ENCODE results near the gene SLCO4A1.
"Not testable (repeated sequence)": the region's sequence is repeated elsewhere in the genome, so short reads cannot be mapped to it uniquely, and the experiment has no call there.

SLCO4A1 gene

GRCh38 chr20:62667530-62668440 lies 25.5 kb downstream of the SLCO4A1 start:
- DNase-seq, result no peak

- DNase-seq, result peak; percentile 54
Observed at GRCh38 chr20:62668441-62669027, 26.2 kb downstream of the SLCO4A1 start.

- DNase-seq, result no peak
Observed at GRCh38 chr20:62669249-62669648, 26.9 kb downstream of the SLCO4A1 start.

- no peak for DNase-seq
Observed at GRCh38 chr20:62670156-62670555, 27.9 kb downstream of the SLCO4A1 start.

- no peak for DNase-seq
Observed at GRCh38 chr20:62670998-62671397, 28.7 kb downstream of the SLCO4A1 start.

- DNase-seq, result no peak
Observed at GRCh38 chr20:62671765-62672164, 29.5 kb downstream of the SLCO4A1 start.

- no peak for DNase-seq
Observed at GRCh38 chr20:62674370-62674769, 32.1 kb downstream of the SLCO4A1 start.

- no peak for DNase-seq
Observed at GRCh38 chr20:62675156-62675876, 33.0 kb downstream of the SLCO4A1 start.

- DNase-seq, result no peak
Observed at GRCh38 chr20:62675877-62676260, 33.6 kb downstream of the SLCO4A1 start.

- no peak for DNase-seq
Observed at GRCh38 chr20:62676976-62677375, 34.7 kb downstream of the SLCO4A1 start.

GRCh38 chr20:62677678-62678077 lies 35.4 kb downstream of the SLCO4A1 start:
- DNase-seq, result no peak

GRCh38 chr20:62678553-62678952 lies 36.2 kb downstream of the SLCO4A1 start:
- DNase-seq, result no peak

- DNase-seq, result no peak
Observed at GRCh38 chr20:62679978-62680589, 37.8 kb downstream of the SLCO4A1 start.

GRCh38 chr20:62682912-62683517 lies 40.7 kb downstream of the SLCO4A1 start:
- no peak for DNase-seq

- not testable (repeated sequence) for DNase-seq
Observed at GRCh38 chr20:62683660-62684322, 41.5 kb downstream of the SLCO4A1 start.

- no peak for DNase-seq
Observed at GRCh38 chr20:62684981-62685380, 42.7 kb downstream of the SLCO4A1 start.

GRCh38 chr20:62685781-62686555 lies 43.7 kb downstream of the SLCO4A1 start:
- DNase-seq, result no peak

GRCh38 chr20:62686869-62687830 lies 44.8 kb downstream of the SLCO4A1 start:
- DNase-seq, result no peak

GRCh38 chr20:62688083-62688482 lies 45.8 kb downstream of the SLCO4A1 start:
- no peak for DNase-seq

GRCh38 chr20:62688855-62689460 lies 46.7 kb downstream of the SLCO4A1 start:
- no peak for DNase-seq

Data from activated CD8-positive, alpha-beta memory T cell treated with anti-CD3 and anti-CD28 coated beads, Interleukin-2, amount 50 U/mL, for 4 hours (primary cell).